Large intestine (tissue), 3 donors: ENCODE measurements around the gene SPDL1. TPM values are rescaled to one million over a fixed set of nuclear protein-coding genes. Genes with fewer than 3 reads are reported as not detected.

ENCODE experiments used
- DNase-seq, 2 donors: peaks; one replicate each; pipeline versions ENCODE4 v3.0.0 to v3.0.0-alpha.2; 2013
- H3K27ac ChIP-seq: one replicate; pipeline ENCODE4 v1.5.1; 2013; ENCODE audit warnings: low read length
- H3K27me3 ChIP-seq: 2 replicates; pipeline ENCODE4 v1.6.1; 2013; ENCODE audit warnings: low read length; ENCODE audit not compliant: control insufficient read depth, insufficient read depth
- H3K36me3 ChIP-seq: 2 replicates; pipeline ENCODE4 v1.6.1; 2013; ENCODE audit warnings: low read length; ENCODE audit not compliant: control insufficient read depth, insufficient read depth
- H3K4me1 ChIP-seq: one replicate; pipeline ENCODE4 v1.6.1; 2013; ENCODE audit warnings: low read length; ENCODE audit not compliant: control insufficient read depth, insufficient read depth
- H3K4me3 ChIP-seq: one replicate; pipeline ENCODE4 v1.5.1; 2013; ENCODE audit warnings: low read length
- H3K9me3 ChIP-seq: one replicate; pipeline ENCODE4 v1.6.1; 2013; ENCODE audit warnings: mild to moderate bottlenecking, low read depth, low read length, moderate library complexity; ENCODE audit not compliant: control insufficient read depth
- WGBS: methylation state at CpG from one replicate; pipeline ENCODE4 v1.1.5; 2013; ENCODE audit warnings: low lambda C conversion rate; ENCODE audit not compliant: insufficient coverage; 5-methylcytosine and 5-hydroxymethylcytosine counted together
- polyA plus RNA-seq: library from polyadenylated mRNA; unstranded; fragments of 120-200 nt; gene quantifications from one replicate; pipeline ENCODE4 v1.2.1, GENCODE V29; 2013

The SPDL1 gene
- polyA plus RNA-seq, 1 donor, result 15.4 TPM

DNA sequence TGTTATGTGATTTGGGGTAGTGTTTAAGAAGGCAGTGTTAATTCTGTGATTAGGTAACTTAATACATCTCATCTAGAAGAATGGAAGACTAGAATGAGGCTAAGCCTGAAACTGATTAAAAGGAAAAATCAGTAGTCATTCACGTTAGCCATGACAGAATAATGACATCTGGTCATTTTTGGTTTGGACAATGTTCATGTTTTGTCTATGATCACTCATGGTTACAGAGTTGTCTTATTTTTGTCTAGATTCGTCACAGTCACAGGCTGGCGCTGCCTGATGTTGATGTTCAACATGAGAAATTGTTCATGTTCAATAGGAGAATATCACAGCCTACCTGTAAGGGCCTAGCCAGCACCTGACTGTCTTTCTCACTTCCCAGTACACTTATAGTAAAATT is 44.0 kb downstream of the SPDL1 start:
- Histone ChIP-seq H3K27me3 (no peaks in the 10 kb centered on the region), H3K4me1 (no peaks in the 10 kb centered on the region), H3K4me3 (no peak overlapping the region), H3K9me3 (no peaks in the 10 kb centered on the region), H3K27ac (no peak overlapping the region), H3K36me3 (no peaks in the 10 kb centered on the region)
- no peak for DNase-seq
- no CpG with 5 or more reads among the region's 3 CpGs for WGBS

DNA sequence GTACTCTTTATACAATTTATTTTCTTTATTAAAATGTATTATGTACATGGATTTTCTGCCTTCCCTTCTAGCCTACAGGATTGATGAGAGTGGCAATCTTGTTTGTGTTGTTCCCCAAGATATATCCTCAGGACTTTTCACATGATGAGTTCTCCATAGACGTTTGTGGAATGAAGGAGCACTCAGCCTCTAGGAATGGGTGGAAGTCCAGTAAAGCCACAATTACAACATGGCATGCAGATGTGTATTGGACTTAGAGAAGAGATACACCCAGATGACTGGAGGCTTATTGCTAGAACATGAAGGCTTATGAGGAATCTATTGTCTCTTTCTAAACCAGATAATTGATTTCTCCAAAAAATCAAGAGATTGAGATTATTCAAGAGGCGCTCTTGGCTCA is 45.3 kb downstream of the SPDL1 start:
- H3K27ac ChIP-seq, result no peak overlapping the region
- no peaks in the 10 kb centered on the region for H3K27me3 ChIP-seq
- no peaks in the 10 kb centered on the region for H3K9me3 ChIP-seq
- no peak for DNase-seq
- H3K4me1 ChIP-seq, result no peaks in the 10 kb centered on the region
- no CpG with 5 or more reads among the region's 2 CpGs for WGBS
- H3K36me3 ChIP-seq, result no peaks in the 10 kb centered on the region
- H3K4me3 ChIP-seq, result no peak overlapping the region

GRCh38 chr5:169629847-169630548 is 46.4 kb downstream of the SPDL1 start:
- H3K27me3 ChIP-seq, result no peaks in the 10 kb centered on the region
- H3K36me3 ChIP-seq, result no peaks in the 10 kb centered on the region
- 84% methylated on average over 2 of the region's 6 CpGs for WGBS
- no peaks in the 10 kb centered on the region for H3K4me1 ChIP-seq
- H3K27ac ChIP-seq, result no peak overlapping the region
- H3K4me3 ChIP-seq, result no peak overlapping the region
- H3K9me3 ChIP-seq, result no peaks in the 10 kb centered on the region
- no peak for DNase-seq

DNA sequence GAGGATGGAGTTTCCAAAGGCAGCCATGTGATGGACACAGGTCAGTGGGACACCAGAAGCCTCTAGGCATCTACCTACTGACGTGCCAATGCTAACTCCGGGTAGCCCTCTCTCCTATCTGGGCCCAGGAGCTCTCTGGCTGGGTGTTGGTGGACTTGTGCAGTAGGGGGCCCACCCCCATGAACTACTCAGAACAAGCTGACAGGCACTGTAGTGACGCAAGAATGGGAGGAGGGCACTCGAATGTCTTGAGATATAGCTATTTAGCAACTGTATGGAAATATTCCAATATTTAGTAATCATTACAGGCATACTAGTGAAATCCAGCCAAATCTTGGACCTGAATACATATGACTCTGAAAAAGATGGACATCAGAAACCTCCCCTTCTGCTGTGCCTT is 47.8 kb downstream of the SPDL1 start:
- Histone ChIP-seq H3K9me3 (no peaks in the 10 kb centered on the region), H3K4me3 (no peak overlapping the region), H3K27ac (no peak overlapping the region), H3K4me1 (no peaks in the 10 kb centered on the region), H3K36me3 (no peaks in the 10 kb centered on the region), H3K27me3 (peaks cover 4% of the 10 kb centered on the region)
- DNase-seq, result no peak
- no CpG with 5 or more reads among the region's 4 CpGs for WGBS

- Histone ChIP-seq H3K36me3 (no peaks in the 10 kb centered on the region), H3K4me1 (peaks cover 3% of the 10 kb centered on the region), H3K27ac (no peak overlapping the region), H3K9me3 (no peaks in the 10 kb centered on the region), H3K27me3 (peaks cover 19% of the 10 kb centered on the region), H3K4me3 (no peak overlapping the region)
- no peak for DNase-seq
- no CpG with 5 or more reads among the region's 1 CpG for WGBS
Observed at GRCh38 chr5:169632946-169633345, 49.4 kb downstream of the SPDL1 start.

DNA sequence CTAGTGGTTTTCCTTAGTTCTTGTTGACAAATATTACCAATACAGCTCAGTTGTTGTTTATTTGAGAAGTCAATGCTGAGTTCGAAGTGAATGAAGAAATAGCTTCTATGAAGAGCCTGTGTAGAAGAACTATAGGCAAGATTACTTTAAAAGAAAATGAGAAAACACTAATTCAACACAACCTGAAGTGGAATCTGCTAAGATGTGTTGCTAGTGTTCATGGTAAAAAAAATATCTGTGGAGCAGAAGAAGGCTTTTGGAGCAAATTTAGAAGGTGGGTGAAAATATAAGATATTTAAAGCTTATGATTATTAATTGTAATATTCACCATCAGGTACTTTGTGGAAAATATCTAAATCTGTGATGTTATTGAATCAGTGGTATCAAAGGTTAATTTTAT is 51.0 kb downstream of the SPDL1 start:
- DNase-seq, result no peak
- peaks cover 28% of the 10 kb centered on the region for H3K27me3 ChIP-seq
- no peak overlapping the region for H3K27ac ChIP-seq
- no peak overlapping the region for H3K4me3 ChIP-seq
- no peaks in the 10 kb centered on the region for H3K9me3 ChIP-seq
- WGBS, result 70% methylated on average over 1 of the region's 1 CpG
- peaks cover 3% of the 10 kb centered on the region for H3K4me1 ChIP-seq
- no peaks in the 10 kb centered on the region for H3K36me3 ChIP-seq

DNA sequence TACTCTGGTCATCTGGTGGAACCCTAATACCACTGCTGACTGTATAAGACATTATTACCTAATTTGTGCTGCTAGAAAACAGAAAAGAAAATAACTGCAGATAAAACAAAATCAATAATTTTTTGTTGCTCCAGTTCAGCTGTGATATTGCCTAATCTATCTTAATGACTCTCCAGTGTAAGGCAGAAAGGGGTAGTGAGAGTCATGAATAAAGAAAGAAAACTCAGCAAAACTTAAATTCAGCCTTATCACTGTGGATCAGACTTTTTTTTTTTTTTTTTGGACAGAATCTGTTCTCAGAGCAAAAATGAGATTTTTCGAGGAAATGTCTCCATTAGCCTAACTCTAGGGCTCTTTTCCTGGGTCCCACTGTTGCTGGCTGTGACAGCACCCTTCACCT is 52.4 kb downstream of the SPDL1 start:
- H3K9me3 ChIP-seq, result no peaks in the 10 kb centered on the region
- H3K4me3 ChIP-seq, result no peak overlapping the region
- H3K27ac ChIP-seq, result no peak overlapping the region
- whole genome bisulfite sequencing, result no CpG with 5 or more reads among the region's 1 CpG
- peaks cover 3% of the 10 kb centered on the region for H3K4me1 ChIP-seq
- no peaks in the 10 kb centered on the region for H3K36me3 ChIP-seq
- peaks cover 31% of the 10 kb centered on the region for H3K27me3 ChIP-seq
- DNase-seq, result no peak

- Histone ChIP-seq H3K9me3 (no peaks in the 10 kb centered on the region), H3K36me3 (no peaks in the 10 kb centered on the region), H3K27ac (no peak overlapping the region), H3K4me1 (peaks cover 3% of the 10 kb centered on the region), H3K4me3 (no peak overlapping the region), H3K27me3 (peaks cover 31% of the 10 kb centered on the region)
- no peak for DNase-seq
- WGBS, result 28% methylated on average over 7 of the region's 23 CpGs
Observed at GRCh38 chr5:169636477-169637084, 53.0 kb downstream of the SPDL1 start.

- DNase-seq, result no peak
- peaks cover 31% of the 10 kb centered on the region for H3K27me3 ChIP-seq
- WGBS, result no CpG with 5 or more reads among the region's 42 CpGs
- H3K4me1 ChIP-seq, result peaks cover 3% of the 10 kb centered on the region
- H3K9me3 ChIP-seq, result no peaks in the 10 kb centered on the region
- H3K4me3 ChIP-seq, result peak within 1 kb of the TSS; percentile 10
- no peaks in the 10 kb centered on the region for H3K36me3 ChIP-seq
- H3K27ac ChIP-seq, result no peak within 1 kb of the TSS
Observed at GRCh38 chr5:169637085-169637548, 53.5 kb downstream of the SPDL1 start, which contains the start of gene DOCK2. Gene DOCK2 (plus strand): TSS chr5:169637275. CDS start chr5:169637327, 52 bp downstream.

GRCh38 chr5:169637549-169638121 is 54.1 kb downstream of the SPDL1 start:
- H3K9me3 ChIP-seq, result no peaks in the 10 kb centered on the region
- no peak overlapping the region for H3K27ac ChIP-seq
- no peaks in the 10 kb centered on the region for H3K36me3 ChIP-seq
- peaks cover 3% of the 10 kb centered on the region for H3K4me1 ChIP-seq
- no peak for DNase-seq
- H3K27me3 ChIP-seq, result peaks cover 31% of the 10 kb centered on the region
- H3K4me3 ChIP-seq, result peak overlapping the region; percentile 10
- no CpG with 5 or more reads among the region's 18 CpGs for WGBS
